HG03039 (cell line): ENCODE data around the gene NOG.

Experiments
- ATAC-seq: cut with Tn5 transposase; IDR thresholded peaks from one replicate; pipeline ENCODE4 v1.9.1; 2021; ENCODE audit warnings: mild to moderate bottlenecking, moderate library complexity; ENCODE audit not compliant: unreplicated experiment

Gene NOG

GRCh38 chr17:56596691-56597494 is 3.4 kb downstream of the NOG start:
- no peak for ATAC-seq

- no peak for ATAC-seq
Observed at GRCh38 chr17:56597495-56597990, 4.0 kb downstream of the NOG start.

- ATAC-seq = no peak
Observed at GRCh38 chr17:56598466-56598865, 5.0 kb downstream of the NOG start.

GRCh38 chr17:56599088-56599487 is 5.6 kb downstream of the NOG start:
- no peak for ATAC-seq

- ATAC-seq = no peak
Observed at GRCh38 chr17:56599566-56599965, 6.1 kb downstream of the NOG start.

GRCh38 chr17:56600256-56600655 is 6.8 kb downstream of the NOG start:
- no peak for ATAC-seq

- ATAC-seq = no peak
Observed at GRCh38 chr17:56601591-56601990, 8.1 kb downstream of the NOG start.

GRCh38 chr17:56602292-56603130 is 9.0 kb downstream of the NOG start:
- no peak for ATAC-seq

GRCh38 chr17:56603486-56604238 is 10.2 kb downstream of the NOG start:
- no peak for ATAC-seq

- no peak for ATAC-seq
Observed at GRCh38 chr17:56604691-56605290, 11.3 kb downstream of the NOG start.

- ATAC-seq = no peak
Observed at GRCh38 chr17:56608944-56609343, 15.4 kb downstream of the NOG start.

- no peak for ATAC-seq
Observed at GRCh38 chr17:56610321-56610720, 16.8 kb downstream of the NOG start.

GRCh38 chr17:56613131-56613530 is 19.6 kb downstream of the NOG start:
- ATAC-seq = no peak

GRCh38 chr17:56614522-56614921 is 21.0 kb downstream of the NOG start:
- ATAC-seq = no peak

GRCh38 chr17:56616239-56616638 is 22.7 kb downstream of the NOG start:
- ATAC-seq = no peak

GRCh38 chr17:56623383-56623782 is 29.9 kb downstream of the NOG start:
- no peak for ATAC-seq

- ATAC-seq = no peak
Observed at GRCh38 chr17:56624309-56624708, 30.8 kb downstream of the NOG start.

- ATAC-seq = no peak
Observed at GRCh38 chr17:56624912-56625311, 31.4 kb downstream of the NOG start.

- ATAC-seq = no peak
Observed at GRCh38 chr17:56629531-56630075, 36.1 kb downstream of the NOG start.

- no peak for ATAC-seq
Observed at GRCh38 chr17:56630202-56630601, 36.7 kb downstream of the NOG start.

GRCh38 chr17:56633681-56634080 is 40.2 kb downstream of the NOG start:
- no peak for ATAC-seq
